Upper lobe of left lung (tissue), 6 donors: ENCODE measurements around the gene PANX2. TPM values are rescaled to one million over a fixed set of nuclear protein-coding genes. Genes with fewer than 3 reads are reported as not detected.
A peak's percentile ranks its signal among the peaks of the same experiment; 100 is the strongest.
"Not testable (repeated sequence)": the region's sequence is repeated elsewhere in the genome, so short reads cannot be mapped to it uniquely, and the experiment has no call there.

Experiments used
- ATAC-seq, 2 donors: fragments of 200-7000 bp; cut with Tn5 transposase; one replicate each; pipeline ENCODE4 v1.9.1; 2022; ENCODE audit warnings: mild to moderate bottlenecking in 2 of 2, moderate library complexity in 2 of 2; ENCODE audit not compliant: low FRiP score in 2 of 2
- DNase-seq, 2 donors: peaks; one replicate each; pipeline ENCODE4 v3.0.0-alpha.2; 2019 to 2020
- H3K27ac ChIP-seq, 4 donors: fragments of 200-600 bp; sonication (generic); one replicate each; pipeline ENCODE4 v1.5.1; 2016 to 2019
- H3K27me3 ChIP-seq, 4 donors: fragments of 200-600 bp; sonication (generic); one replicate each; pipeline ENCODE4 v1.5.1; 2017 to 2019
- H3K36me3 ChIP-seq, 4 donors: fragments of 200-600 bp; sonication (generic); one replicate each; pipeline ENCODE4 v1.5.1; 2016 to 2019
- H3K4me1 ChIP-seq, 4 donors: fragments of 200-600 bp; sonication (generic); one replicate each; pipeline ENCODE4 v1.5.1; 2018 to 2019
- H3K4me3 ChIP-seq, 4 donors: fragments of 200-600 bp; sonication (generic); one replicate each; pipeline ENCODE4 v1.5.1; 2017 to 2019; ENCODE audit warnings: mild to moderate bottlenecking in 2 of 4, moderate library complexity in 1 of 4
- H3K9me3 ChIP-seq, 4 donors: fragments of 200-600 bp; sonication (generic); one replicate each; pipeline ENCODE4 v1.5.1; 2018 to 2019
- CTCF ChIP-seq, 6 experiments: fragments of 450-650 bp in 4 of 6; fragments of 200-600 bp in 2 of 6; sonication (generic) in 2 of 6; IDR thresholded peaks; one replicate each; pipeline ENCODE4 v1.5.1; 2016 to 2019; ENCODE audit warnings: antibody characterized with exemption in 6 of 6
- EP300 ChIP-seq, 4 donors: sonication (generic); formaldehyde crosslinking; IDR thresholded peaks; one replicate each; pipeline ENCODE4 v1.5.1; 2017; ENCODE audit warnings: antibody characterized with exemption in 4 of 4, control low read depth in 2 of 4
- POLR2A ChIP-seq, 4 donors: fragments of 450-650 bp; IDR thresholded peaks; one replicate each; pipeline ENCODE4 v1.5.1; 2016 to 2017; ENCODE audit warnings: antibody characterized with exemption in 4 of 4, mild to moderate bottlenecking in 2 of 4
- POLR2AphosphoS5 ChIP-seq, 2 donors: sonication (generic); formaldehyde crosslinking; IDR thresholded peaks; one replicate each; pipeline ENCODE4 v1.5.1; 2017; ENCODE audit warnings: antibody characterized with exemption in 2 of 2
- WGBS, 2 donors: methylation state at CpG; one replicate each; pipeline ENCODE4 v1.1.5; 2017 to 2018; 5-methylcytosine and 5-hydroxymethylcytosine counted together
- total RNA-seq, 6 donors: library from RNA; depleted of rRNA in 4 of 6; stranded (reverse); fragments of >200 nt in 4 of 6; gene quantifications; one replicate each; pipeline versions ENCODE4 v1.1.0 to v1.2.1, GENCODE V29; 2016 to 2021
- donor health status: DM: no; HTN: no; CAD: no; lungs with moderate emphysema.
- donor health status: DM: no; HTN: yes; CAD: no; lungs with severe emphysema.

The PANX2 gene
- total RNA-seq, 6 donors from 2014 or later: 1.9 to 16.8 (median 7.1) TPM

GRCh38 chr22:50143096-50143495, 27.4 kb upstream of the PANX2 start:
- no peaks in the 10 kb centered on the region for H3K27me3 ChIP-seq
- no peaks in the 10 kb centered on the region for H3K9me3 ChIP-seq
- H3K27ac ChIP-seq: no peak overlapping the region
- TF ChIP-seq CTCF (IDR thresholded peaks at IDR 0.05): no peak
- no peak for TF ChIP-seq POLR2A (IDR thresholded peaks at IDR 0.05)
- no peak for TF ChIP-seq EP300 (IDR thresholded peaks at IDR 0.05)
- TF ChIP-seq POLR2AphosphoS5 (IDR thresholded peaks at IDR 0.05): no peak
- H3K4me3 ChIP-seq: no peak overlapping the region
- ATAC-seq (no peak), DNase-seq (no peak)
- 48 to 57% methylated on average over 7 of the region's 7 CpGs for WGBS, 2 donors
- H3K4me1 ChIP-seq: peaks cover 0 to 15% (median 6%) of the 10 kb centered on the region in 4 donors
- no peaks in the 10 kb centered on the region for H3K36me3 ChIP-seq

- ATAC-seq: no peak
Observed at GRCh38 chr22:50144005-50144614, 26.4 kb upstream of the PANX2 start.

GRCh38 chr22:50145721-50146438, 24.7 kb upstream of the PANX2 start:
- Histone ChIP-seq H3K27me3 (no peaks in the 10 kb centered on the region), H3K4me3 (no peak overlapping the region), H3K27ac (no peak overlapping the region), H3K4me1 (peaks cover 0 to 15% (median 6%) of the 10 kb centered on the region in 4 donors), H3K9me3 (no peaks in the 10 kb centered on the region), H3K36me3 (no peaks in the 10 kb centered on the region)
- 66 to 80% methylated on average over 25 of the region's 25 CpGs for WGBS, 2 donors
- TF ChIP-seq EP300 (IDR thresholded peaks at IDR 0.05) (no peak), POLR2AphosphoS5 (IDR thresholded peaks at IDR 0.05) (no peak), POLR2A (IDR thresholded peaks at IDR 0.05) (no peak), CTCF (IDR thresholded peaks at IDR 0.05) (no peak)
- DNase-seq (peak in 1 of 2 donors; percentile 57), ATAC-seq (no peak)

More at GRCh38 chr22:50144005-50144614, 26.4 kb upstream of the PANX2 start:
- 75 to 79% methylated on average over 10 to 18 of the region's 18 CpGs for WGBS, 2 donors
- no peak overlapping the region for H3K27ac ChIP-seq
- peaks cover 0 to 15% (median 6%) of the 10 kb centered on the region in 4 donors for H3K4me1 ChIP-seq
- H3K4me3 ChIP-seq: no peak overlapping the region
- TF ChIP-seq POLR2A (IDR thresholded peaks at IDR 0.05) (no peak), CTCF (IDR thresholded peaks at IDR 0.05) (no peak), POLR2AphosphoS5 (IDR thresholded peaks at IDR 0.05) (no peak)
- H3K36me3 ChIP-seq: no peaks in the 10 kb centered on the region
- H3K27me3 ChIP-seq: no peaks in the 10 kb centered on the region
- no peak for DNase-seq
- H3K9me3 ChIP-seq: no peaks in the 10 kb centered on the region

GRCh38 chr22:50146439-50147238, 23.9 kb upstream of the PANX2 start:
- no peaks in the 10 kb centered on the region for H3K36me3 ChIP-seq
- 46 to 50% methylated on average over 20 to 26 of the region's 27 CpGs for WGBS, 2 donors
- TF ChIP-seq EP300 (IDR thresholded peaks at IDR 0.05) (no peak), CTCF (IDR thresholded peaks at IDR 0.05) (peak in 5 of 6 experiments; percentile 38 to 68 (median 61))
- H3K4me1 ChIP-seq: peaks cover 0 to 10% (median 6%) of the 10 kb centered on the region in 4 donors
- no peaks in the 10 kb centered on the region for H3K9me3 ChIP-seq
- H3K27ac ChIP-seq: no peak overlapping the region
- H3K4me3 ChIP-seq: no peak overlapping the region
- ATAC-seq (peak; percentile 53 to 75), DNase-seq (peak; percentile 49 to 67)
- no peaks in the 10 kb centered on the region for H3K27me3 ChIP-seq

GRCh38 chr22:50147258-50148165, 23.0 kb upstream of the PANX2 start:
- H3K4me3 ChIP-seq: not testable (repeated sequence)
- DNase-seq: peak in 1 of 2 donors; percentile 49
- 71% methylated on average over 9 to 16 of the region's 26 CpGs for WGBS, 2 donors

More at GRCh38 chr22:50147258-50148165, 23.0 kb upstream of the PANX2 start:
- H3K27me3 ChIP-seq, H3K9me3 ChIP-seq, H3K36me3 ChIP-seq, H3K27ac ChIP-seq, ATAC-seq, H3K4me1 ChIP-seq: not testable (repeated sequence)
